Endothelial cell of umbilical vein (primary cell): ENCODE results near the gene NCAPG2. TPM values are rescaled to one million over a fixed set of nuclear protein-coding genes. Genes with fewer than 3 reads are reported as not detected.

Source experiments
- BruUV-seq: library from RNA; stranded (reverse); fragments of 400-500 nt; replicated peaks from 2 replicates; lab custom pipeline; 2021; lab: Mats Ljungman, UMichigan
- CTCF ChIA-PET: fragments of 300-600, 350-600 bp; sonication (Branson Sonifier 250); formaldehyde crosslinking; loops from one replicate; lab custom pipeline; 2021; ENCODE audit warnings: antibody characterized with exemption, inconsistent platforms; lab: Charles Lee
- POLR2A ChIA-PET: fragments of 300-600, 350-600 bp; sonication (Branson Sonifier 250); formaldehyde crosslinking; loops from one replicate; lab custom pipeline; 2021; ENCODE audit warnings: antibody characterized with exemption, inconsistent platforms; lab: Charles Lee
- DNase-seq: peaks from one replicate; pipeline ENCODE4 v3.0.0-alpha.2; 2011; ENCODE audit warnings: low read depth, low spot score
- FAIRE-seq: peaks from 2 replicates; lab custom pipeline; 2011; peaks lifted over from hg19 to GRCh38; lab: Jason Lieb, UNC
- H2AFZ ChIP-seq: 2 replicates; pipeline ENCODE4 v1.6.0; 2012; ENCODE audit warnings: low read depth, low read length, control low read depth, inconsistent platforms
- H3K27ac ChIP-seq: 2 replicates; pipeline ENCODE4 v1.5.1; 2011; ENCODE audit warnings: low read depth, mild to moderate bottlenecking, control low read depth, low read length, moderate library complexity; ENCODE audit not compliant: insufficient read depth
- H3K27me3 ChIP-seq, 2 experiments: 2 replicates each; pipeline versions ENCODE4 v1.6.0 to v1.6.1; 2011; ENCODE audit warnings: low read length in 2 of 2, mixed read lengths in 1 of 2; ENCODE audit not compliant: control insufficient read depth in 2 of 2, insufficient read depth in 2 of 2
- H3K36me3 ChIP-seq, 2 experiments: 2 replicates in 1 of 2; 3 replicates in 1 of 2; pipeline ENCODE4 v1.5.1; 2011; ENCODE audit warnings: low read length in 2 of 2, mild to moderate bottlenecking in 1 of 2, moderate library complexity in 1 of 2; ENCODE audit not compliant: control insufficient read depth in 2 of 2, insufficient read depth in 2 of 2; ENCODE audit errors: extremely low read depth in 1 of 2
- H3K4me1 ChIP-seq: 3 replicates; pipeline ENCODE4 v1.5.1; 2011; ENCODE audit warnings: mild to moderate bottlenecking, low read length; ENCODE audit not compliant: control insufficient read depth, insufficient read depth; ENCODE audit errors: extremely low read depth
- H3K4me2 ChIP-seq: 2 replicates; pipeline ENCODE4 v1.6.1; 2011; ENCODE audit warnings: low read length, control low read depth, mixed read lengths; ENCODE audit not compliant: insufficient read depth
- H3K4me3 ChIP-seq, 3 experiments: fragments of 200-600 bp in 1 of 3; sonication (generic), shearing (Covaris generic) in 1 of 3; replicated peaks in 1 of 3; 2 replicates each; pipeline ENCODE4 v1.5.1; 2011 to 2016; ENCODE audit warnings: control low read depth in 3 of 3, low read length in 3 of 3, mild to moderate bottlenecking in 2 of 3, inconsistent platforms in 1 of 3, low read depth in 1 of 3, moderate library complexity in 1 of 3; ENCODE audit not compliant: insufficient read depth in 1 of 3
- H3K79me2 ChIP-seq: 2 replicates; pipeline ENCODE4 v1.6.0; 2012; ENCODE audit warnings: low read length, inconsistent platforms; ENCODE audit not compliant: control insufficient read depth, insufficient read depth
- H3K9ac ChIP-seq: replicated peaks from 2 replicates; pipeline ENCODE3; 2011; ENCODE audit warnings: low read length, control low read depth; ENCODE audit not compliant: insufficient read depth; ENCODE audit errors: extremely low read depth
- H3K9me1 ChIP-seq: replicated peaks from 3 replicates; pipeline ENCODE4 v1.6.0; 2011; ENCODE audit warnings: mild to moderate bottlenecking, low read length; ENCODE audit not compliant: control insufficient read depth, insufficient read depth; ENCODE audit errors: extremely low read depth
- H3K9me3 ChIP-seq: replicated peaks from 2 replicates; pipeline ENCODE4 v1.5.1; 2012; ENCODE audit warnings: low read length, inconsistent platforms; ENCODE audit not compliant: control insufficient read depth, insufficient read depth
- H4K20me1 ChIP-seq: replicated peaks from 2 replicates; pipeline ENCODE3; 2011; ENCODE audit warnings: mild to moderate bottlenecking, low read length; ENCODE audit not compliant: control insufficient read depth, insufficient read depth; ENCODE audit errors: extremely low read depth
- CTCF ChIP-seq, 2 donors: IDR thresholded peaks; 1 replicate in 1 of 2; 2 replicates in 1 of 2; pipeline ENCODE4 v1.5.1; 2011; ENCODE audit warnings: low read length in 2 of 2, mild to moderate bottlenecking in 2 of 2, moderate library complexity in 2 of 2, control low read depth in 1 of 2, inconsistent platforms in 1 of 2, low read depth in 1 of 2; ENCODE audit not compliant: insufficient read depth in 1 of 2; ENCODE audit errors: extremely low read depth in 1 of 2
- EZH2 ChIP-seq: IDR thresholded peaks from 2 replicates; pipeline ENCODE4 v1.6.1; 2012; ENCODE audit warnings: borderline replicate concordance, low read depth, mild to moderate bottlenecking, moderate library complexity, low read length, inconsistent platforms; ENCODE audit not compliant: severe bottlenecking
- FOS ChIP-seq: IDR thresholded peaks from 2 replicates; pipeline ENCODE4 v1.6.1; 2011; ENCODE audit warnings: mild to moderate bottlenecking, low read length, moderate library complexity, borderline replicate concordance; ENCODE audit not compliant: insufficient read depth
- GATA2 ChIP-seq: IDR thresholded peaks from 2 replicates; pipeline ENCODE4 v1.7.0; 2011; ENCODE audit warnings: low read depth, mild to moderate bottlenecking, moderate library complexity, mixed read lengths, low read length; ENCODE audit not compliant: insufficient read length, insufficient read depth
- JUN ChIP-seq: IDR thresholded peaks from 2 replicates; pipeline ENCODE4 v1.6.1; 2011; ENCODE audit warnings: borderline replicate concordance, low read depth; ENCODE audit not compliant: insufficient read length, insufficient read depth
- MAX ChIP-seq: IDR thresholded peaks from 2 replicates; pipeline ENCODE4 v1.6.1; 2011; ENCODE audit not compliant: insufficient read depth, insufficient read length
- MYC ChIP-seq: IDR thresholded peaks from one replicate; pipeline ENCODE4 v1.6.1; 2011; ENCODE audit warnings: mild to moderate bottlenecking, low read depth, low read length
- POLR2A ChIP-seq: IDR thresholded peaks from 2 replicates; pipeline ENCODE4 v1.6.1; 2012; ENCODE audit warnings: low read depth, mild to moderate bottlenecking, control low read depth, low read length
- POLR2AphosphoS5 ChIP-seq: IDR thresholded peaks from 2 replicates; pipeline ENCODE4 v1.6.1; 2012; ENCODE audit warnings: low read depth, mild to moderate bottlenecking, control low read depth, low read length, moderate library complexity; ENCODE audit not compliant: insufficient read depth
- dilution Hi-C: fragments of 300-500 bp; cut with MboI; formaldehyde crosslinking; loops from one replicate; pipeline ENCODE4 v1.15.0; 2019; ENCODE audit warnings: low sequenced_read_pairs; ENCODE audit not compliant: extremely low pct_ligation_motif_present
- intact Hi-C: fragments of 100-400 bp; cut with micrococcal nuclease; formaldehyde crosslinking; loops from one replicate; pipeline ENCODE4 v1.10.0; 2022
- microRNA-seq: library from miRNA; unstranded; fragments of <30 nt; microRNA quantifications from one replicate; pipeline ENCODE4 v1.2.0, GENCODE V29; 2021; ENCODE audit warnings: borderline number of aligned reads, borderline replicate concordance
- polyA plus RNA-seq, 4 experiments: library from polyadenylated mRNA; depleted of rRNA in 3 of 4; stranded (reverse) in 3 of 4; unstranded in 1 of 4; fragments of >200 nt; gene quantifications; 2 replicates each; pipeline versions ENCODE4 v1.2.1 to v1.2.3, GENCODE V29; 2011 to 2012; ENCODE audit warnings: missing spikeins in 1 of 4
- small RNA-seq: library from RNA; depleted of rRNA; stranded (forward); fragments of <200 nt; gene quantifications from one replicate; pipeline ENCODE3, GENCODE V24; 2012; ENCODE audit warnings: low replicate concordance, low read depth; ENCODE audit not compliant: insufficient read depth, insufficient read length
- total RNA-seq: library from RNA; stranded (reverse); gene quantifications from 2 replicates; pipeline ENCODE4 v1.2.3, GENCODE V29; 2021

NCAPG2 gene
- total and polyA plus RNA-seq, 2 donors (not counting 3 experiments of a cell fraction or from before 2014, with no cell fraction given), result 19.2 to 62.3 TPM

- no peaks in the 10 kb centered on the region for H3K79me2 ChIP-seq
- no peaks in the 10 kb centered on the region for H4K20me1 ChIP-seq
- intact Hi-C loops, result no loop called here
- H3K27me3 ChIP-seq, result peaks cover 6 to 11% of the 10 kb centered on the region in 2 experiments
- no peaks in the 10 kb centered on the region for H3K4me1 ChIP-seq
- H3K9me1 ChIP-seq, result no peaks in the 10 kb centered on the region
- dilution Hi-C loops, result no loop called here
- CTCF ChIA-PET, result no interaction called here
- no peak for TF ChIP-seq POLR2AphosphoS5
- no peak for TF ChIP-seq MYC
- TF ChIP-seq FOS, result no peak
- TF ChIP-seq JUN, result no peak
- TF ChIP-seq CTCF (IDR thresholded peaks at IDR 0.05; ENCODE audit: extremely low read depth in 1 of 2, insufficient read depth in 1 of 2, low read depth in 1 of 2, low read length in 2 of 2), result no peak
- no peak for TF ChIP-seq POLR2A
- TF ChIP-seq EZH2, result no peak
- TF ChIP-seq GATA2, result no peak
- no peak for TF ChIP-seq MAX
- H3K4me3 ChIP-seq, result no peak overlapping the region
- H3K36me3 ChIP-seq, result no peaks in the 10 kb centered on the region
- H3K9ac ChIP-seq, result no peak overlapping the region
- BruUV-seq, result no TSS peak
- H3K9me3 ChIP-seq, result no peaks in the 10 kb centered on the region
- H3K4me2 ChIP-seq, result no peak overlapping the region
- H3K27ac ChIP-seq, result no peak overlapping the region
- H2AFZ ChIP-seq, result no peak overlapping the region
- POLR2A ChIA-PET, result no interaction called here
- FAIRE-seq (no peak), DNase-seq (no peak)
Measured at GRCh38 chr7:158581440-158582088, 123.0 kb downstream of the NCAPG2 start.

Small RNA genes within 50 kb of the gene (microRNA-seq; reads per million reads assigned to microRNA genes)
- not detected for gene MIR5707

Small RNA genes within 50 kb of the gene (small RNA-seq; reads per million reads assigned to genes)
- gene MIR5707 (not detected), gene THAP5P1 (2.2 reads per million, percentile 4 among the genes with 10 or more reads in this experiment)

Other genes with a start within 250 kb of the NCAPG2 start
- 0.51 and 0.62 TPM in 2 replicates for gene PTPRN2, start 117.0 kb downstream of the NCAPG2 start, total RNA-seq
- gene PTPRN2, start 117.0 kb downstream of the NCAPG2 start, polyA plus RNA-seq, result 0.78 and 0.88 TPM in 2 replicates
- gene ESYT2, start 124.7 kb upstream of the NCAPG2 start, total RNA-seq, result 40.6 and 46.6 TPM in 2 replicates
- gene ESYT2, start 124.7 kb upstream of the NCAPG2 start, polyA plus RNA-seq, result 15.5 and 18.8 TPM in 2 replicates
- 13.9 and 14.6 TPM in 2 replicates for gene DYNC2I1, start 151.8 kb upstream of the NCAPG2 start, total RNA-seq
- gene DYNC2I1, start 151.8 kb upstream of the NCAPG2 start, polyA plus RNA-seq, result 10.4 and 10.8 TPM in 2 replicates